ENCODE measurements around the gene SGIP1. TPM values are rescaled to one million over a fixed set of nuclear protein-coding genes. Genes with fewer than 3 reads are reported as not detected.
"Not testable (repeated sequence)": the region's sequence is repeated elsewhere in the genome, so short reads cannot be mapped to it uniquely, and the experiment has no call there.

The SGIP1 gene
- total RNA-seq, 1 donor from 2014 or later = 11.9 TPM

- no peak for DNase-seq (ENCODE audit: low spot score in 2 of 2, unreplicated experiment in 2 of 2)
- H3K27ac Mint-ChIP-seq = no peak overlapping the region
- H3K4me1 Mint-ChIP-seq = no peaks in the 10 kb centered on the region
- peaks cover 4% of the 10 kb centered on the region for H3K9me3 Mint-ChIP-seq
- H3K4me3 Mint-ChIP-seq = no peak overlapping the region
- H3K36me3 Mint-ChIP-seq = no peaks in the 10 kb centered on the region
- TF ChIP-seq CTCF (IDR thresholded peaks at IDR 0.05; ENCODE audit: unreplicated experiment) = no peak
- H3K27me3 Mint-ChIP-seq (ENCODE audit: low read depth) = peaks cover 13% of the 10 kb centered on the region
Measured at GRCh38 chr1:66729523-66729922, 195.6 kb downstream of the SGIP1 start.

GRCh38 chr1:66730462-66730861 lies 196.5 kb downstream of the SGIP1 start:
- Mint-ChIP-seq H3K27me3 (ENCODE audit: low read depth) (peaks cover 13% of the 10 kb centered on the region), H3K4me1 (no peaks in the 10 kb centered on the region), H3K27ac (no peak overlapping the region), H3K4me3 (no peak overlapping the region), H3K9me3 (peaks cover 4% of the 10 kb centered on the region), H3K36me3 (no peaks in the 10 kb centered on the region)
- DNase-seq (ENCODE audit: low spot score in 2 of 2, unreplicated experiment in 2 of 2) = no peak
- no peak for TF ChIP-seq CTCF (IDR thresholded peaks at IDR 0.05; ENCODE audit: unreplicated experiment)

- Mint-ChIP-seq H3K27ac (no peak overlapping the region), H3K9me3 (peaks cover 4% of the 10 kb centered on the region), H3K36me3 (no peaks in the 10 kb centered on the region), H3K4me3 (no peak overlapping the region), H3K4me1 (no peaks in the 10 kb centered on the region), H3K27me3 (ENCODE audit: low read depth) (peaks cover 10% of the 10 kb centered on the region)
- DNase-seq (ENCODE audit: low spot score in 2 of 2, unreplicated experiment in 2 of 2) = no peak
- no peak for TF ChIP-seq CTCF (IDR thresholded peaks at IDR 0.05; ENCODE audit: unreplicated experiment)
Measured at GRCh38 chr1:66731170-66731865, 197.4 kb downstream of the SGIP1 start.

- no peak overlapping the region for H3K4me3 Mint-ChIP-seq
- no peaks in the 10 kb centered on the region for H3K36me3 Mint-ChIP-seq
- peaks cover 4% of the 10 kb centered on the region for H3K9me3 Mint-ChIP-seq
- DNase-seq (ENCODE audit: low spot score in 2 of 2, unreplicated experiment in 2 of 2) = no peak
- H3K27ac Mint-ChIP-seq = no peak overlapping the region
- H3K27me3 Mint-ChIP-seq (ENCODE audit: low read depth) = peaks cover 3% of the 10 kb centered on the region
- TF ChIP-seq CTCF (IDR thresholded peaks at IDR 0.05; ENCODE audit: unreplicated experiment) = no peak
- no peaks in the 10 kb centered on the region for H3K4me1 Mint-ChIP-seq
Measured at GRCh38 chr1:66732407-66733166, 198.6 kb downstream of the SGIP1 start.

GRCh38 chr1:66733348-66734017 lies 199.5 kb downstream of the SGIP1 start:
- H3K27me3 Mint-ChIP-seq (ENCODE audit: low read depth) = peaks cover 1% of the 10 kb centered on the region
- H3K27ac Mint-ChIP-seq = no peak overlapping the region
- DNase-seq (ENCODE audit: low spot score in 2 of 2, unreplicated experiment in 2 of 2) = no peak
- H3K9me3 Mint-ChIP-seq = no peaks in the 10 kb centered on the region
- no peaks in the 10 kb centered on the region for H3K36me3 Mint-ChIP-seq
- no peak overlapping the region for H3K4me3 Mint-ChIP-seq
- TF ChIP-seq CTCF (IDR thresholded peaks at IDR 0.05; ENCODE audit: unreplicated experiment) = no peak
- no peaks in the 10 kb centered on the region for H3K4me1 Mint-ChIP-seq

GRCh38 chr1:66734531-66734930 lies 200.6 kb downstream of the SGIP1 start:
- H3K36me3 Mint-ChIP-seq; H3K27ac Mint-ChIP-seq; DNase-seq (ENCODE audit: low spot score in 2 of 2, unreplicated experiment in 2 of 2); H3K4me3 Mint-ChIP-seq; H3K27me3 Mint-ChIP-seq (ENCODE audit: low read depth); H3K4me1 Mint-ChIP-seq; H3K9me3 Mint-ChIP-seq: not testable (repeated sequence)

Data from mesothelial cell of epicardium (in vitro differentiated cells).